ENCODE results near the gene TBPL2. TPM values are rescaled to one million over a fixed set of nuclear protein-coding genes. Genes with fewer than 3 reads are reported as not detected.
"Not testable (repeated sequence)": the region's sequence is repeated elsewhere in the genome, so short reads cannot be mapped to it uniquely, and the experiment has no call there.

Gene TBPL2
- total RNA-seq = not detected

GRCh38 chr14:55440385-55440784, at the start of gene TBPL2:
TBPL2 (minus strand) TSS chr14:55440616; CDS start chr14:55440449, 167 bp downstream.
- ATAC-seq (no peak), DNase-seq (peak; percentile 24)
- Mint-ChIP-seq H3K4me3 (no peak within 1 kb of the TSS), H3K9me3 (ENCODE audit: low read depth) (no peaks in the 10 kb centered on the region), H3K27ac (no peak within 1 kb of the TSS), H3K36me3 (ENCODE audit: low read depth) (no peaks in the 10 kb centered on the region), H3K27me3 (no peaks in the 10 kb centered on the region), H3K4me1 (no peaks in the 10 kb centered on the region)
- intact Hi-C loops (cut with DNase I, micrococcal nuclease) = loop anchor here (5.0 to 10.0 kb wide), 2 partner anchors 224 to 1032 kb away; no protein-coding TSS in a partner anchor
- CTCF ChIA-PET = interaction anchor here (0.5 to 1.3 kb wide), 7 partner anchors 10 to 1212 kb away, joined by 3 to 7 read pairs (median 3); no protein-coding TSS in a partner anchor
- POLR2A ChIA-PET = no interaction called here

GRCh38 chr14:55488204-55488603, 47.8 kb upstream of the TBPL2 start:
- Mint-ChIP-seq H3K27ac (no peak overlapping the region), H3K9me3 (ENCODE audit: low read depth) (no peaks in the 10 kb centered on the region), H3K4me3 (no peak overlapping the region), H3K27me3 (peaks cover 6% of the 10 kb centered on the region), H3K4me1 (no peaks in the 10 kb centered on the region), H3K36me3 (ENCODE audit: low read depth) (no peaks in the 10 kb centered on the region)
- intact Hi-C loops (cut with DNase I, micrococcal nuclease) = no loop called here
- ChIA-PET POLR2A (no interaction called here), CTCF (interaction anchor here (1.3 kb wide), 1 partner anchor 9 kb away, joined by 4 read pairs; no protein-coding TSS in a partner anchor)
- ATAC-seq = no peak
- DNase-seq = no peak

GRCh38 chr14:55482936-55483605, 42.7 kb upstream of the TBPL2 start:
- Mint-ChIP-seq H3K27ac (no peak overlapping the region), H3K4me1 (no peaks in the 10 kb centered on the region), H3K4me3 (no peak overlapping the region), H3K36me3 (ENCODE audit: low read depth) (no peaks in the 10 kb centered on the region), H3K27me3 (peaks cover 2% of the 10 kb centered on the region), H3K9me3 (ENCODE audit: low read depth) (no peaks in the 10 kb centered on the region)
- ATAC-seq = no peak
- DNase-seq = no peak
- intact Hi-C loops (cut with DNase I, micrococcal nuclease) = no loop called here
- ChIA-PET CTCF (no interaction called here), POLR2A (no interaction called here)

GRCh38 chr14:55481769-55482168, 41.4 kb upstream of the TBPL2 start:
- Mint-ChIP-seq H3K4me3 (no peak overlapping the region), H3K27me3 (peaks cover 2% of the 10 kb centered on the region), H3K36me3 (ENCODE audit: low read depth) (no peaks in the 10 kb centered on the region), H3K9me3 (ENCODE audit: low read depth) (no peaks in the 10 kb centered on the region), H3K27ac (no peak overlapping the region), H3K4me1 (no peaks in the 10 kb centered on the region)
- intact Hi-C loops (cut with DNase I, micrococcal nuclease) = no loop called here
- ChIA-PET CTCF (interaction anchor here (0.6 kb wide), 1 partner anchor 228 kb away, joined by 4 read pairs; no protein-coding TSS in a partner anchor), POLR2A (no interaction called here)
- no peak for DNase-seq
- ATAC-seq = no peak

GRCh38 chr14:55477680-55478079, 37.3 kb upstream of the TBPL2 start:
- H3K36me3 Mint-ChIP-seq (ENCODE audit: low read depth) = no peaks in the 10 kb centered on the region
- H3K27ac Mint-ChIP-seq = no peak overlapping the region
- ATAC-seq = no peak
- ChIA-PET CTCF (no interaction called here), POLR2A (no interaction called here)
- intact Hi-C loops (cut with DNase I, micrococcal nuclease) = no loop called here
- no peak for DNase-seq
- no peak overlapping the region for H3K4me3 Mint-ChIP-seq
- H3K9me3 Mint-ChIP-seq (ENCODE audit: low read depth) = no peaks in the 10 kb centered on the region
- H3K27me3 Mint-ChIP-seq = no peaks in the 10 kb centered on the region
- no peaks in the 10 kb centered on the region for H3K4me1 Mint-ChIP-seq

- CTCF ChIA-PET; DNase-seq; H3K4me3 Mint-ChIP-seq; intact Hi-C loops (cut with DNase I, micrococcal nuclease); H3K27ac Mint-ChIP-seq; H3K9me3 Mint-ChIP-seq (ENCODE audit: low read depth); H3K36me3 Mint-ChIP-seq (ENCODE audit: low read depth); POLR2A ChIA-PET; H3K27me3 Mint-ChIP-seq; ATAC-seq; H3K4me1 Mint-ChIP-seq: not testable (repeated sequence)
Measured at GRCh38 chr14:55476448-55476847, 36.0 kb upstream of the TBPL2 start.

GRCh38 chr14:55473786-55474185, 33.4 kb upstream of the TBPL2 start:
- no peaks in the 10 kb centered on the region for H3K27me3 Mint-ChIP-seq
- no peak for ATAC-seq
- no peaks in the 10 kb centered on the region for H3K4me1 Mint-ChIP-seq
- intact Hi-C loops (cut with DNase I, micrococcal nuclease) = no loop called here
- ChIA-PET POLR2A (no interaction called here), CTCF (interaction anchor here (0.6 to 1.9 kb wide), 2 partner anchors 28 to 163 kb away, joined by 3 to 7 read pairs; no protein-coding TSS in a partner anchor)
- no peaks in the 10 kb centered on the region for H3K9me3 Mint-ChIP-seq (ENCODE audit: low read depth)
- no peak for DNase-seq
- H3K4me3 Mint-ChIP-seq = no peak overlapping the region
- H3K27ac Mint-ChIP-seq = no peak overlapping the region
- H3K36me3 Mint-ChIP-seq (ENCODE audit: low read depth) = no peaks in the 10 kb centered on the region

- no peak for ATAC-seq
- H3K4me3 Mint-ChIP-seq = no peak overlapping the region
- CTCF ChIA-PET = interaction anchor here (0.7 kb wide), 1 partner anchor 488 kb away, joined by 4 read pairs; no protein-coding TSS in a partner anchor
- H3K36me3 Mint-ChIP-seq (ENCODE audit: low read depth) = no peaks in the 10 kb centered on the region
- H3K27ac Mint-ChIP-seq = no peak overlapping the region
- intact Hi-C loops (cut with DNase I, micrococcal nuclease) = no loop called here
- no peaks in the 10 kb centered on the region for H3K9me3 Mint-ChIP-seq (ENCODE audit: low read depth)
- POLR2A ChIA-PET = no interaction called here
- peaks cover 6% of the 10 kb centered on the region for H3K27me3 Mint-ChIP-seq
- H3K4me1 Mint-ChIP-seq = no peaks in the 10 kb centered on the region
- DNase-seq = no peak
Measured at GRCh38 chr14:55470025-55470424, 29.6 kb upstream of the TBPL2 start.

- POLR2A ChIA-PET = no interaction called here
- CTCF ChIA-PET = interaction anchor here (0.6 to 0.9 kb wide), 4 partner anchors 9 to 201 kb away, joined by 3 to 4 read pairs (median 3); no protein-coding TSS in a partner anchor
- H3K27me3 Mint-ChIP-seq = peaks cover 10% of the 10 kb centered on the region
- no peaks in the 10 kb centered on the region for H3K9me3 Mint-ChIP-seq (ENCODE audit: low read depth)
- H3K27ac Mint-ChIP-seq = no peak overlapping the region
- H3K4me3 Mint-ChIP-seq = no peak overlapping the region
- DNase-seq = no peak
- ATAC-seq = no peak
- H3K36me3 Mint-ChIP-seq (ENCODE audit: low read depth) = no peaks in the 10 kb centered on the region
- intact Hi-C loops (cut with DNase I, micrococcal nuclease) = no loop called here
- H3K4me1 Mint-ChIP-seq = peaks cover 8% of the 10 kb centered on the region
Measured at GRCh38 chr14:55467307-55467706, 26.9 kb upstream of the TBPL2 start.

- DNase-seq = no peak
- Mint-ChIP-seq H3K4me1 (peaks cover 18% of the 10 kb centered on the region), H3K27me3 (peaks cover 8% of the 10 kb centered on the region), H3K9me3 (ENCODE audit: low read depth) (no peaks in the 10 kb centered on the region), H3K36me3 (ENCODE audit: low read depth) (no peaks in the 10 kb centered on the region), H3K27ac (no peak overlapping the region), H3K4me3 (no peak overlapping the region)
- ChIA-PET CTCF (interaction anchor here (0.9 to 3.1 kb wide), 2 partner anchors 8 to 12 kb away, joined by 3 to 19 read pairs; no protein-coding TSS in a partner anchor), POLR2A (no interaction called here)
- intact Hi-C loops (cut with DNase I, micrococcal nuclease) = no loop called here
- ATAC-seq = peak; percentile 84
Measured at GRCh38 chr14:55458800-55459515, 18.5 kb upstream of the TBPL2 start.

- DNase-seq (no peak), ATAC-seq (no peak)
- Mint-ChIP-seq H3K36me3 (ENCODE audit: low read depth) (no peaks in the 10 kb centered on the region), H3K9me3 (ENCODE audit: low read depth) (no peaks in the 10 kb centered on the region), H3K4me3 (no peak overlapping the region), H3K4me1 (peaks cover 10% of the 10 kb centered on the region), H3K27ac (no peak overlapping the region), H3K27me3 (peaks cover 4% of the 10 kb centered on the region)
- intact Hi-C loops (cut with DNase I, micrococcal nuclease) = no loop called here
- ChIA-PET POLR2A (interaction anchor here (0.6 kb wide), 1 partner anchor 389 kb away, joined by 3 read pairs; no protein-coding TSS in a partner anchor), CTCF (interaction anchor here (3.1 kb wide), 1 partner anchor 11 kb away, joined by 19 read pairs; no protein-coding TSS in a partner anchor)
Measured at GRCh38 chr14:55457496-55457895, 17.1 kb upstream of the TBPL2 start.

GRCh38 chr14:55456411-55456810, 16.0 kb upstream of the TBPL2 start:
- DNase-seq; H3K4me1 Mint-ChIP-seq; H3K9me3 Mint-ChIP-seq (ENCODE audit: low read depth); H3K27me3 Mint-ChIP-seq; H3K27ac Mint-ChIP-seq; intact Hi-C loops (cut with DNase I, micrococcal nuclease); H3K4me3 Mint-ChIP-seq; ATAC-seq; POLR2A ChIA-PET; H3K36me3 Mint-ChIP-seq (ENCODE audit: low read depth): not testable (repeated sequence)
- CTCF ChIA-PET = interaction anchor here (3.1 kb wide), 1 partner anchor 9 kb away, joined by 19 read pairs; no protein-coding TSS in a partner anchor

Data from activated CD4-positive, alpha-beta T cell treated with anti-CD3 and anti-CD28 coated beads for 36 hours (primary cell).